Mammary epithelial cell (primary cell): Measurements from ENCODE around the gene TUBB1.

ENCODE experiments used
- EZH2 ChIP-seq: IDR thresholded peaks from 2 replicates; pipeline ENCODE4 v1.6.1; 2012; ENCODE audit warnings: low read length, inconsistent platforms, borderline replicate concordance
- TF ChIP-seq, protein P1 (sequence below), 2 donors: IDR thresholded peaks in 1 of 2; conservative IDR thresholded peaks in 1 of 2; 2 replicates each; pipeline ENCODE4 v1.5.1; 2011 to 2012; ENCODE audit warnings: inconsistent platforms in 2 of 2, low read length in 2 of 2, mild to moderate bottlenecking in 2 of 2, control low read depth in 1 of 2, low read depth in 1 of 2; ENCODE audit not compliant: insufficient read depth in 1 of 2; ENCODE audit errors: extremely low read depth in 1 of 2

- no peak for TF ChIP-seq EZH2
- TF ChIP-seq, protein P1, sequence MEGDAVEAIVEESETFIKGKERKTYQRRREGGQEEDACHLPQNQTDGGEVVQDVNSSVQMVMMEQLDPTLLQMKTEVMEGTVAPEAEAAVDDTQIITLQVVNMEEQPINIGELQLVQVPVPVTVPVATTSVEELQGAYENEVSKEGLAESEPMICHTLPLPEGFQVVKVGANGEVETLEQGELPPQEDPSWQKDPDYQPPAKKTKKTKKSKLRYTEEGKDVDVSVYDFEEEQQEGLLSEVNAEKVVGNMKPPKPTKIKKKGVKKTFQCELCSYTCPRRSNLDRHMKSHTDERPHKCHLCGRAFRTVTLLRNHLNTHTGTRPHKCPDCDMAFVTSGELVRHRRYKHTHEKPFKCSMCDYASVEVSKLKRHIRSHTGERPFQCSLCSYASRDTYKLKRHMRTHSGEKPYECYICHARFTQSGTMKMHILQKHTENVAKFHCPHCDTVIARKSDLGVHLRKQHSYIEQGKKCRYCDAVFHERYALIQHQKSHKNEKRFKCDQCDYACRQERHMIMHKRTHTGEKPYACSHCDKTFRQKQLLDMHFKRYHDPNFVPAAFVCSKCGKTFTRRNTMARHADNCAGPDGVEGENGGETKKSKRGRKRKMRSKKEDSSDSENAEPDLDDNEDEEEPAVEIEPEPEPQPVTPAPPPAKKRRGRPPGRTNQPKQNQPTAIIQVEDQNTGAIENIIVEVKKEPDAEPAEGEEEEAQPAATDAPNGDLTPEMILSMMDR (conservative IDR thresholded peaks at IDR 0.05 in 1 of 2, IDR thresholded peaks at IDR 0.05 in 1 of 2; ENCODE audit: extremely low read depth in 1 of 2, insufficient read depth in 1 of 2, low read depth in 1 of 2, low read length in 2 of 2): no peak
Observed at GRCh38 chr20:59046862-59047261, 27.6 kb downstream of the TUBB1 start.
